HG03064 (cell line): ENCODE results near the gene CLEC4A.
"Not testable (repeated sequence)": the region's sequence is repeated elsewhere in the genome, so short reads cannot be mapped to it uniquely, and the experiment has no call there.

Experiments
- ATAC-seq: cut with Tn5 transposase; IDR thresholded peaks from one replicate; pipeline ENCODE4 v1.9.1; 2021; ENCODE audit warnings: low read depth; ENCODE audit not compliant: unreplicated experiment

CLEC4A gene

GRCh38 chr12:8123124-8123912, at the start of gene CLEC4A:
TSS of gene CLEC4A (plus strand) at chr12:8123617. CDS start at chr12:8123879, 262 bp downstream.
- no peak for ATAC-seq

- no peak for ATAC-seq
Measured at GRCh38 chr12:8075935-8076334, 47.5 kb upstream of the CLEC4A start.

DNA sequence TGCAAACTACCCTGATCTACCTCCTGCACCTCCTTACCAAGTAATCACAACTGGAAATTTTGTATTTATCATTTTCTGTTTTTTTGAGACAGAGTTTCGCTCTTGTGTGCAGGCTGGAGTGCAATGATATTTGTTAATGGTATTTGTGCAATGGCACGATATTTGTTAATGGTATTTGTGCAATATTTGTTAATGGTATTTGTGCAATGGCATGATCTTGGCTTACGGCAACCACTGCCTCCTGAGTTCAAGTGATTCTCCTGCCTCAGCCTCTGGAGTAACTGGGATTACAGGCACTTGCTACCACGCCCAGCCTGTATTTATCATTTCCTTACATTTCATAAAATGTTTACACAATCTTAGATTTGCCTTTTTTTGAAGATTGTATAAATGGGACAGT, 47.1 kb upstream of the CLEC4A start:
- ATAC-seq, result no peak

DNA sequence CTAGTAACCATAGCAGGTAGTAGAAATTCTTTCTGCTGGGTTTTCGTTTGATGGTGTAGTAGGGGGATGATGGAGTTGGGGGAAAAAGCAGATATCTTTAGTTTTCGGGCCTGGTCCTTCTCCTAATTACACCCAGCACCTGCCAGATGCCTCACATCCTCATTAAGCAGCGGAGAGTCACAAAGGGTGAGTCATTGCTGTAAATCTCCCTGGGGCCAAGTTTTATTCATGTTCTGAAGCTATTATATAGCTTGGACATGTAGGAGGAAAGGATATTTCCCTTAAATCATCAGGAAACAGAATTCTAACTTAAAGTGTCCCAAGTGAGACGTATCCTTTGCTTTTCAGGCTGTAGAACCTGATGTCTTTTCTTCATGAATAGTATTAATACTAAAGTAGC, 46.2 kb upstream of the CLEC4A start:
- no peak for ATAC-seq

DNA sequence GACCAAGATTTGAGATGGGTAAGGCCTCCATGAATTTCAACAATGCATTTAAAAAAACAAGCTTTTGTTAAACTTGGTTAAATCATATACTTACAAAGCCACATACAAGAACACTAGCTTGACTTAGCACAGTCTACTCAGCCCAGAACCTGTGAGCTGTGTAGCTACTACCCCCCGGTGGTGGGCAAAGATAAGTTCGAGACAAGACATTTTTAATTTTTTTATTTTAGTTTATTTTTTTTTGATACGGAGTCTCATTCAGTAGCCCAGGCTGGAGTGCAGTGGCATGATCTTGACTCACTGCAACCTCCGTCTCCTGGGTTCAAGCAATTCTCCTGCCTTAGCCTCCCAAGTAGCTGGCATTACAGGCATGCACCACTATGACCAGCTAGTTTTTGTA, 45.0 kb upstream of the CLEC4A start:
- ATAC-seq, result no peak

DNA sequence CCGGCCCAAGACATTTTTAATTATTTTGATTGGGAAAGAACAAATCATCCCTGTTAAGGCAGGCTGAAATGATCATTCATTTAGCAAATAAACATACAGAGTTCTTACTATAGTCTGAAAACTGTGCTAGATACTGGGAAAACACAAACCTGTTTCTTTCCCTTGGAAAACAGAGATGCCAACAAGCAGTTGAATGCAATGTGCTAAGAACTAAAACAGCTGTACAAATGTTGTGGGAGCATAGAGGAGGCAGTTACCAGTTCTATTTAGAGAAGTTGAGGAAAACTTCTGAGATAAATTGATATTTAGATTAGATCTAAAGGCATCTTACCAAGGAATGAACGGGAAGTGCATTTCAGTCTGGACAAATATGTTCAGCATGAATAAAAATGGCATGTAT, 44.5 kb upstream of the CLEC4A start:
- no peak for ATAC-seq

- no peak for ATAC-seq
Measured at GRCh38 chr12:8080120-8080519, 43.3 kb upstream of the CLEC4A start.

DNA sequence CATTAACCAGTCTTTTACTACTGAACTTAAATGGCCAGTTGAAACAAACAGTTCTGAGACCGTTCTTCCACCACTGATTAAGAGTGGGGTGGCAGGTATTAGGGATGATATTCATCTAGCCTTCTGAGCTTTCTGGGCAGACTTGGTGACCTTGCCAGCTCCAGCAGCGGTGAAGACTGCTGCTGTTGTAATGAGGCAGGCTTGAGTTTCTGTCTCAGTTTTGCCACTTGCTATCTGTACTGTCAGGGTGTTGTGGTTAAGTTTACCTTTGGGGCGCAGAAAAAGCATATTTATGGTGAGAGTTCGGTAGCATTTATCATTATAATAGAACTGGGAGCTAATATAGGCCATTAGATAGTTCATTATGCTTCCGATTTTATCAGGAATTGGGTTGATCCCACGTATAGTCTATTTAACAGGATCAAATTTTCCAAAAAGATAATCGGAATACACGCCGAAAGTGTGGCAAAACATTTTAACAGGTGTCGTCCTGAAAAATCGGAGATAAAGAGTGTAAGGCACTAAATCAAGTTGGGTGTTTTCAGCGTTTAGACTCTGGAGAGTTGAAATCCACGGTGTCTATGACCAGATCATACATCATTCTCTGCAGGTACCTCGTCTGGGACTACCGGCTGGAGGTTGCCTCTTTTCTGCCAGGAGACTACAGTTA, 42.0 kb upstream of the CLEC4A start:
- ATAC-seq, result no peak

GRCh38 chr12:8082808-8083100, 40.7 kb upstream of the CLEC4A start:
- no peak for ATAC-seq

- not testable (repeated sequence) for ATAC-seq
Measured at GRCh38 chr12:8084351-8084750, 39.1 kb upstream of the CLEC4A start.

DNA sequence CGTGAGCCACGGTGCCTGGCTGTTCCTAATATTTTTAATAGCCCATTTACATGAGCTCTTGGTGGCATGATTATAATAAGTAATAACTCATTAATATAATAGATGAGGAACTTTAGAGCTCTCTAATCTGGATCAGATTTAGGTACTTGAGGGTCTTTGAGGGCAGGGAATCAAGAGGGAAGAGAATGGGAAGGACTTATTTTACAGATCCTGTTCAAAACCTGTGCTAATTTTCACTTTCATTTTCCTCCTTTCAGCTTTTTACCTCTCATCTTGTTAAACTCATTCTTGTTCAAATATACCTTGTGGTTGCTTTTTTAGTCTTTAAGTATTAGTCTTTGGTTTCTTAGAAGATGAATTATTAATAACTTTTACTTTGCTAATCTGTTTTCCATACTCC, 35.8 kb upstream of the CLEC4A start:
- no peak for ATAC-seq

DNA sequence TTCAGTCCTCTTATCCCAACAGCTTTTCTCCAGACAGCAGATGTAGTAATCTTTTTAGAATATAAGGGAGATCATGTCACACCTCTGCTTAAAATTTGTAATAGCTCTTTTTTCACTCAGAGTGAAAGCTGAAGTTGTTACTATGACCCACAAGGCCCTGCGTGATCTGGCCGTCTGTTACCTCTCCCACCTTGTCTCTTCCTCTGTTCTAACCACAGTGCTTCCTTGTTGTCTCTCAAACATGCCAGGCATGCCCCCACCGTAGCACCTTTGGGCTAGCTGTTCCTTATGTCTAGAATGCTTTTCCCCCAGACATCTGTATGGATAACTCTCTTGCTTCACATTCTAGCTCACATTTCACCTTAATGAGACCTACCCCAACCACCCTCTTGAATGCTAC, 34.8 kb upstream of the CLEC4A start:
- peak; percentile 68 for ATAC-seq

DNA sequence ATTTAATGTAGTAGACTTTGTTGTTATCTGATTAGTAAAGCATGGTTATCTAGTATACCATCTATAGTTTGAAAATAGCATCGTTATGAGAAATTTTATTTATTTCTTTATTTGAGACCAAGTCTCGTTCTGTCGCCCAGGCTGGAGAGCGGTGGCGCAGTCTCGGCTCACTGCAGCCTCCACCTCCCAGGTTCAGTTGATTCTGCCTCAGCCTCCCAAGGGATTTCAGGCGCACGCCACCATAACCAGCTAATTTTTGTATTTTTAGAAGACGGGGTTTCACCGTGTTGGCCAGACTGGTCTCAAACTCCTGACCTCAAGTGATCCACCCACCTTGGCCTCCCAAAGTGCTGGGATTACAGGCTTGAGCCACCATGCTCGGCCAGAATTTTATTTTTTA, 34.1 kb upstream of the CLEC4A start:
- ATAC-seq, result not testable (repeated sequence)

DNA sequence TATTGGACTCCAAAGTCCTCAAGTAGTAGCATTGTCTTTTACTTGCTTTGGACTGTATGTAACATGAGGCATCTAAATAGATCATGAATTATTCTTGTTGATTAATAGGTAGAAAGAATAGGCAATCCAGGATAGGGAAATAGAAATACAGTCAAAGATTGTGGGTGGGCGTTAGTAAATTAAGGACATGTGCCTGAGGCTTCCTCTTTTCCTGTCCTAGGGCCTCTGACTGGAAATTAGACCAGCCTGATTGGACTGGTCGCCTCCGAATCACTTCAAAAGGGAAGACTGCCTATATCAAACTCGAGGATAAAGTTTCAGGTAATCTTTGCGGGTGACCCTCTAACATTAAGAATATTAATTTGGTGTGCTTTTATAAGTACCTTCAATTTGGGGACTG, 33.7 kb upstream of the CLEC4A start:
- ATAC-seq, result no peak

GRCh38 chr12:8093291-8093690, 30.1 kb upstream of the CLEC4A start:
- no peak for ATAC-seq

- ATAC-seq, result no peak
Measured at GRCh38 chr12:8096281-8096915, 27.0 kb upstream of the CLEC4A start.

DNA sequence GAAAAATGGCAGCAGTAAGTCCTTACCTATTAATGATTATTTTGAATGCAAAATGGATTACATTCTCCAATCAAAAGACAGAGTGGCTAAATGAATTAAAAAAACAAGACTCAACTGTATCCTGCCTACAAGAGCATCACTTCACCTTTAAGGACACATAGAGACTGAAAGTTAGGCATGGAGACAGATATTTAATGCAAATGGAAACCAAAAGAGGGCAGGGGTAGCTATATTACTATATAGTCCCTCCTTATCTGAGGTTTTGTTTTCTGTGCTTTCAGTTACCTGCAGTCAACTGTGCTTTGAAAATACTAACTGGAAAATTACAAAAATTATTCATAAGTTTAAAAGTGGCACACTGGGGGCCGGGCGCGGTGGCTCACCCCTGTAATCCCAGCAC, 24.2 kb upstream of the CLEC4A start:
- ATAC-seq, result no peak

- ATAC-seq, result no peak
Measured at GRCh38 chr12:8108808-8109398, 14.5 kb upstream of the CLEC4A start.

DNA sequence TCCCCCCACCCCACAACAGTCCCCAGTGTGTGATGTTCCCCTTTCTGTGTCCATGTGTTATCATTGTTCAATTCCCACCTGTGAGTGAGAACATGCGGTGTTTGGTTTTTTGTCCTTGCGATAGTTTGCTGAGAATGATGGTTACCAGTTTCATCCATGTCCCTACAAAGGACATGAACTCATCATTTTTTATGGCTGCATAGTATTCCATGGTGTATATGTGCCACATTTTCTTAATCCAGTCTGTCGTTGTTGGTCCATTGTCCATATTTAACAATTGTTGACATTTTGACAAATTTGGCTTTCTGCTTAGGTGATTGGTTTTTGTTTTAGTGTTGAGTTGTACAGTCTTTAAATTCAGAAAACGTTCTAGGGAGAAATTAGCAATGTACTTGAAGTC, 10.3 kb upstream of the CLEC4A start:
- ATAC-seq, result not testable (repeated sequence)

GRCh38 chr12:8120072-8120713, 3.2 kb upstream of the CLEC4A start:
- no peak for ATAC-seq

DNA sequence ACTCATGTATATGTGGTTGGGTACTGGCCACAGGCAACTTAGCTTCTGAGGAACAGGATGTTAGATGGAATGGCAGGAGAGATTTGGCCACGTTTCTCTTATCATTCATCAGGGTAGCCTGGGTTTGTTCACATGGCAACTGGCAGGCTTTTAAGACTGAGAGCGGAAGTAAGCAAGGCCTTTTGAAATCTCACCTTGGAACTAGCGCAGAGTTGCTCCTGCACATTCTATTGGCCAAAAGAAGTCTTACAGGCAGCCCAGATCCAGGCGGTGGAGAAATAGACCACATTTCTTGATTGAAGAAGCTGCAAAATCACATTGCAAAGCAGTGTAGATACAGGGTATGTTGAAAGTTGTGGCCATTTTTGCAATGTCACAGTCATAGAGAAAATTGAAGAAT, 3.7 kb downstream of the CLEC4A start:
- ATAC-seq, result no peak
